Suppressor macrophage treated with lipopolysaccharide for 1 hour (primary cell): ENCODE results near the gene HIPK3.
A peak's percentile ranks its signal among the peaks of the same experiment; 100 is the strongest.
"Not testable (repeated sequence)": the region's sequence is repeated elsewhere in the genome, so short reads cannot be mapped to it uniquely, and the experiment has no call there.

ENCODE experiments used
- DNase-seq, 3 donors: peaks; one replicate each; pipeline ENCODE4 v3.0.0-alpha.2; 2020 to 2022

The HIPK3 gene

DNA sequence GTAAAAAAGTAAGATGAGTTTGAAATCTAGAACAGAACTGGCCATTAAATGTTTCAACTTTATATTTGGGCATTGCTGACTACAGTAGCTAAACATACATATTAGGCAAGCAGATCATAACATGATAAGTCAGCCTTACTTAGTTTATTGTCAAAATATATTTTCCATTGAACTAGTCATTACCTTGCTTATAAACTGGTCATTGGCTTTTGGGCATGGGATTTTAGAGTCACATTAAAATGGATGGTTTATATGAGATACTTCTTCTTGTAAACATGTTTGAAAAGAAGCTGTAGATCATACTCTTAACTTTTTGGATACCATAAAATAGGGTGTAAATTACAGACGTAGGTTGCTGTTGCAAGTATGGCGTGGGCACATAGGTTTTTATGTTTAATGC is 2.7 kb downstream of the HIPK3 start:
- DNase-seq = no peak

DNA sequence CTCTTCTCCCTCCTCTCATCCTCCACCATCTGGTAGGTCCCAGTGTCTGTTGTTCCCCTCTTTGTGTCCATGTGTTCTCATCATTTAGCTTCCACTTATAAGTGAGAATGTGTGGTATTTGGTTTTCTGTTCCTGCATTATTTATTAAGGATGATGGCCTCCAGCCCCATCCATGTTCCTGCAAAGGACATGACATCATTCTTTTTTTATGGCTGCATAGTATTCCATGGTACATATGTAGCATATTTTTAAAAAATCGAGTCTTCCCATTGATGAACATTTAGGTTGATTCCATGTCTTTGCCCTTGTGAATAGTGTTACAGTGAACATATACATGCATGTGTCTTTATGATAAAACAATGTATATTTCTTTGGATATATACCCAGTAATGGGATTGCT is 4.2 kb downstream of the HIPK3 start:
- not testable (repeated sequence) for DNase-seq

DNA sequence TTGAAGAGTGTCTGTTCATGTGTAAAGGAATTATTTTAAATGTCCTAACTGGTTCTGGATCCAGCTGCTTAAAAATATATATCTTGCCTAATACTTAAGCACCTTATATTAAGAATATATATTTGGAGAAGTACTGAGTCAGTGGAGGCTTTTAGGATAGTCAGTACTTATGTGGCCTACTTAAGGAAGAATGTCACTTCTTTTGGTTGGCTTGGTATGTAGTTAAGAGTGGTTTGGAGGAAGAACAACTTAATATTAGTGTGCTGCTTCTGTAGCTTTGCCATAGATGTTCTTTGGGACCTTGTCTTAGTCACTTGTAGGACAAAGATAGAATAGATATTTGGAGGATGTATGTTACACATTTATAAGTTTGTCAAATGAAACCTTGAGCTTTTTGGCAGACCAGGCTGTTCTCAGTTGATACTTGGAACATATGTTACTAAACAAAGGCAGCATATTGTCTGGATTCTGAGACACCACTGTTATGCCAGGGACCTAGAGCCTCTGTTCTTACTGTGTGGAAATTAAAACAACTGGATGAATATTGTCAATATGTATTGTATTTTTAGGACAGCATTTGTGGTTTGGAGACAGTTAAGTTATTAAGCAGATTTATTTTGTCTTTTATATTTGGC is 4.9 kb downstream of the HIPK3 start:
- DNase-seq = peak in 2 of 3 donors; percentile 42 to 52

DNA sequence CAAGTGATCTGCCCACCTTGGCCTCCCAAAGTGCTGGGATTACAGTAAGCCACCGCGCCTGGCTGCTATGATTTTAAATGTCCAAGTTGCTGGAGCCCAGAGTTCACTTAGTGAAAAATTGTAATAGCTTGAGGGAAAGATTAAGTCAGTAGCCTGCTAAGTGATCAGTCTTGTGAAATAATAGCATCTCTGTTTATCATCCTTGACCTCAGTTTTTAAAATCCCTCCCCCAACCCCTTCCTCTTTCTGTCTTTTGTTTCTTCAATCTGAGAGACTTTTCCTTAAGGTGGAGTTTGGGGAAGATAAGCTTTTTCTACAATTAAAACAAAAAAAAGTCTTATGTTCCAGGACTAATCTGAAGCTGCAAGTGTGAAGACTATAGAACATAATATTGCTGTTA is 6.4 kb downstream of the HIPK3 start:
- peak; percentile 28 to 59 (median 58) for DNase-seq

DNA sequence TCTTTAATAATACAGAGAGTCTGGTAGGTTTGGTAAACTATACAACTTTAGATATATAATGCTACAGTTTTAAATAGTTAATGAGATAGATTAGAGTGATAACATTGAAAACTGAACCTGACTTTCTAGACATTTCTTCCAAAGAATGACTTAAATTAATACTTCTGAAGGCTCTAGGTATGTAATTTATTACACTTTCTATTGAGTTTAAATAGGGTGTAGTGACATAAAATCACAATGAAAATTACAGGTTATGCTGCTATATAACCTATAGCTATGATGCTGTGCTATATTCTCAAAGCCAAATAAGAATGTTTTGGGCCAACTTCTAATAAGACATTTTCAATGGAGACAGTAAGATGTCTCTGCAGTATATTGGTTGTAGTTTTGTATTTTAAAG is 7.7 kb downstream of the HIPK3 start:
- no peak for DNase-seq

DNA sequence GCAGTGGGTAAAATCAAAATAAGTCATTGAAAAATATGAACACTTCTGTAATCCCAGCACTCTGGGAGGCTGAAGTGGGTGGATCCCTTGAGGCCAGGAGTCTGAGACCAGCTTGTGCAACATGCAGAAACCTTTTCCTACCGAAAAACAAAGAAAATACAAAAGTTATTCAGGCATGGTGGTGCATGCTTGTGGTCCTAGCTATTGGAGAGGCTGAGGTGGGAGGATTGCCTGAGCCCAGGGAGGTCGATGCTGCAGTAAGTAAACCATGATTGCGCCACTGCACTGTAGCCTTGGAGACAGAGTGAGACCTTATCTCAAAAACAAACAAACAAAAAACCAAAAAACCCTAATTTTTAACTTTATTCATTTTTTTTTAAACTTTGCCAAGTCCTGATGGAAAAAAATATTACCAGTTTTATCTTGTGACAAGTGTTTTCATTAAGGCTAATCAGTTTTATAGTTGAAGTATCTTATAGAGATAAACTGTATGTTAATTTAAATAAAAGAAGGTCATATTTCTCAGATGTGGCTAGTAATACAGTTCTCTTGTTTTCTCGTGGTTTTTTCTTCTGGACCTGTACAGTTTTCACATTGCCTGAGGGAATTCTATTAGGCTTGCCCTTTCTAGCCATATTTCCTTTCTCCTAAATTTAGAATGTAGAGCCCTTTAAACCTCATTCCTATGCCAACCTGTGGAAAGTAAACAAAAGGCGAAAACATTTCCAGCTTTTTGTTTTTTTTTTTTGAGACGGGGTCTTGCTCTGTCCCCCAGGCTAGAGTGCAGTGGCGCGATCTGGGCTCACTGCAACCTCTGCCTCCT is 9.4 kb downstream of the HIPK3 start:
- peak in 1 of 3 donors; percentile 25 for DNase-seq

DNA sequence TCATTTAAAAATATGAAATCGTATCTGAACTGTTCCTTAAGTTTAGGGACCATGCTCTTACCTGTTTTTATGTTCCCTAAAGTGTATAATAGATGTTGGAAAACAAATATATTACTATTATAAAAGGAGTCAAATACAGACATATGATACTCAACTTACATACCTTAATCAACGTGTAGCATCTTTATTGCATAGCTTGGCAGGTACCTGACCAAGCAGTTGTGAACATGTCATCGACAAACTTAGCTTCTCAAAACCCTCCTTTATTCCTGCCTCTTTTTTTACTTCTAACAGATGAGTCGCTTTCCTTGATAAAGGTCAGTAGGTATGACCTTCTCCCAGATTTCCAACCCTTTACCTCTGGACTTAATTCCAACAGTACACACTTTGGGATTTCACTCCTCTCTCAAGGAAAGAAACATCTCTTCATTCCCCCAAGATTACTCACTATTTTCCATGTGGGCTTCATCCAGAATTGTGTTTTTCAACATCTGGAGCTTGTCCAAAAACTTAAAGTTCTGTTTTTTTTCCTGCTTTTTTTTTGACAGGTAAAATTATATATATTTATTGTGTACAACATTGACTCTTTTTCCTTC is 11.9 kb downstream of the HIPK3 start:
- no peak for DNase-seq

DNA sequence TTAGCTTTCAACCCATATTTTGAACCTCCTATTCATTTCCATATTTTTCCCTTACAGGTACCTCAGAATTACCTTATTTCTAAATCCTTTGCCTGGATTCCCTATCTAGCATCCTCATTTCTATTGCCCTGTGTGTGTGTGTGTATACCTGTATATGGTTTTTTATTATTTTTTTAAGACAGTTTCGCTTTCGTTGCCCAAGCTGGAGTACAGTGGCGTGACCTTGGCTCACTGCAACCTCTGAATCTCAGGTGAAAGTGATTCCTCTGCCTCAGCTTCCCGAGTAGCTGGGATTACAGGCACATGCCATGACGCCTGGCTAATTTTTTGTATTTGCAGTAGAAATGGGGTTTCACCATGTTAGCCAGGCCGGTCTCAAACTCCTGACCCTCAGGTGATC is 12.6 kb downstream of the HIPK3 start:
- no peak for DNase-seq

DNA sequence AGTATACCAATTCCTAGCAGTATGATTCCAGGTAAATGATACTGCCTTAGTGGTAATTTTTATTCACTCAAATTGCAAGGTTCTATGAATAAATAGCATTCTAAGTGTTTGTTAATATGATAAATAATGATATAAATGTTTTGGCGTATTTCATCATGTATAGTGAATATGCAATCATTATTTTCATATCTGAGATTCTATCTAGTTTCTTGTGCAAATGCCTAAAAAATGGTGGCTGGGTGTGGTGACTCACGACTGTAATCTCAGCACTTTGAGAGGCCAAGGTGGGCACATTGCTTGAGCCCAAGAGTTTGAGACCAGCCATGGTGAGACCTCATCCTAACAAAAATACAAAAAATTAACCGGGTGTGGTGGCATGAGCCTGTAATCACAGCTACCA is 13.9 kb downstream of the HIPK3 start:
- DNase-seq = no peak

DNA sequence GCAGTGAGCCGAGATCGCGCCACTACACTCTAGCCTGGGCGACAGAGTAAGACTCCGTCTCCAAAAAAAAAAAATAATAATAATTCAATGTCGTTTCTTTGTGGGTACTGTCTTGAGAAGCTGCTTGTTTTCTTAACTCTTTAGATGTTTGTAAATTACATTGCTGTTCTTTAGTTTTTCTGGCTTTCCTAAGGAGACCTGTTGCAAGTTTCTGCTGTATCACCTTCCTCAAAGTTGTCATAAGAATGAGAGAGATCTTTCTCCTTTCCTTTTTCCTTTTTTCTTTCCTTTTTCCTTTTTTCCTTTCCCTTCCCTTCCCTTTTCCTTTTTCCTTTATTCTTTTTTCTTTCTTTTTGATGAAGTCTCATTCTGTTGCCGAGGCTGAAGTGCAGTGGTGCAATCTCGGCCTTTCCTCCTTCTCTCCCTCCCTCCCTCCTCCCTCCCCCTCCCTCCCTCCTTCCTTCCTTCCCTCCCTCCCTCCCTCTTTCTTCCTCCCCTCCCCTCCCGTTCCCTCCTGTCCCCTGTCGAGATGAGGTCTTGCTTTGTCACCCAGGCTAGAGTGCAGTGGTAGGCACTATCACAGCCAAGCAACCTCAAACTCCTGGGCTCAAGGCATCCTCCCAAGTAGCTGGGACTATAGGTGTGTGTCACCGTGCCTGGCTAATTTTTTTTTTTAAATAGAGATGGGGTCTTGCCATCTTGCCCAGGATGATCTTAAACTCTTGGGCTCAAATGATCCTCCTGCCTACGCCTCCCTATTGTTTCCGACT is 15.3 kb downstream of the HIPK3 start:
- no peak for DNase-seq

DNA sequence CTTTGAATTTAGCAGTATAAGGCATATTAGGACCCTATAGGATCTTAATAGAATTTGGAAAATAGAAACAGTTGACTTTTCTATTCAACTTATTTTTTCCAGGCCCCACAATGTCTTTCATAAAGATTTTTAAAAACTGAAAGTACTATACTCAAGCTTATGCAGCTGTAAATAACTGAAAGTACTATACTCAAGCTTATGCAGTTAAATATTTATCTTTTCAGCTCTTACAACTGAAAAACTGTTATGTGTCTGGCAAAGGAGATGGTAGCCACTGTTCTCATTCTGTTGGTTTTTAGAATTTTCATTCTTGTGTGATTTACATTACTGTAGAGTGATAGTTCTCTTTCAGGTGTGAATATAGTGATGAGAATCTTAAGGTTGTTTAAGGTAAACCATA is 16.5 kb downstream of the HIPK3 start:
- no peak for DNase-seq

DNA sequence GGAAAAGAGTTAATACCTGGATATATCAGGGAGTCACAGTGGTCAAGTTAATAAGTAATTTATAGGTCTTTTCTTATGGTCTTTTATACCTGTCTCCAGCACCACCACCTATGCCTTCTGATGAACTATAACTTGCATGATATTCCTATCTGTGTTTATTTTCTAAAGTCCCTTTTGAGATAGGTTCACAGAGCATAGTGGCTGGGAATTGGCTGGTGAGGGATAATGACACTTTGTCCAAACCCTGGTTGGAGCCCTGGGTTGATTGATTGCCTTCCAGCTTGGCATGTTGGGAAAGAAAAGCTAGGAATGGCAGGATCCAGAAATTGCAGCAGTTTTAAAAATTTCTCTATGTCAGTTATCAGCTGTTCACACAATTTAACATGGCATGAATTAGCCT is 23.2 kb downstream of the HIPK3 start:
- DNase-seq = no peak

DNA sequence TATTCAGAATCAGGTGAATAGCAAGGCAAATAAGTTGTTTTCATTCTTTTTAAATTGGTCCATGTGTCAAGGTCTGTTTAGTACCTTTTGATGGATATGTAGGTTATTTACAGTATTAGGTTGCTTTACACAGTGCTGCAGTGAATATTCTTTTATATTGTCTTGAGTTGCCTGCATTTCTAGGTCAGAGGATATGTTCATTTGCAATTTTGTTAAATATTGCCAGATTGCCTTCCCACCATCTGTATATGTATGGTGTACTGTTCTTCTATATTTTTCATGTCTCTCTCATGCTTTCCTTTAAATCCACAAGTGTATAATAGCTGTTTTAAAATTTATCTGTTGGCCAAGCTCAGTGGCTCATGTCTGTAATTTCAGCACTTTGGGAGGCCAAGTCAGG is 24.6 kb downstream of the HIPK3 start:
- DNase-seq = no peak

DNA sequence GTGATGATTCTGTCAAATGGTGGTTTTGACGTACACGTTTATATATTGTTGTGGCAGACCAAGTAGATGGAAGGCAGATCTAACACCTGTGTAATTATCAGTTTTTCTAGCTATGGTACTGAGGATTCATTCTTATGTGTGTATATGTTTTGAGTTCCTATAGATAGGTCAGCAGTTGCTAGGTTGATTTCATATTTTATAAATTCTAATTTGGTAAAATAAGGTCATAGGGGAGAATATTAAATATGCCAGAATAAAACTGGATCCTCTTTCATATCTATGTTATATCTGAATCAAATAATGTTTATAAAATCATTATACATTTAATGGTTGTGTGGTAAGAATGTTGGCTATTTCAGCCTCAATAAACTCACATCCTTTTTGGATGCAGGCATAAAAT is 27.6 kb downstream of the HIPK3 start:
- DNase-seq = no peak

DNA sequence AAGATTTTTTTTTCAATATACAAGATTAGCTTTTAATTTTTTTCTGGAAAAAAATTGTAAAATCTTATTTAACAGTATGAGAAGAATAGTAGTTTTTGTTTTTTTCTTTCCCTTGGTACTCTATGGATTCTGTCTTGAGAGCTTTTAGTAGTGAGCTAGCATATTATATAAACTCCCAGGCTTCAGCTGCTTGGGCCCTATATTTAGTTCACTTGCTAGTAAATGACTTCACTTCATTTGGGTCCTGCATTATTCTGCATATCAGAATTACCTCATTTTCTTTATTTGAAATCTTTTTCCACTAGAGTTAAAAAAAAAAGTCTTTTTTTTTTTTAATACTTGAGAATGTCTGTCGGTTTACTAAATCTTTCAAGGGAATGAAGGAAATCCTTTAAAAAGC is 33.1 kb downstream of the HIPK3 start:
- no peak for DNase-seq

DNA sequence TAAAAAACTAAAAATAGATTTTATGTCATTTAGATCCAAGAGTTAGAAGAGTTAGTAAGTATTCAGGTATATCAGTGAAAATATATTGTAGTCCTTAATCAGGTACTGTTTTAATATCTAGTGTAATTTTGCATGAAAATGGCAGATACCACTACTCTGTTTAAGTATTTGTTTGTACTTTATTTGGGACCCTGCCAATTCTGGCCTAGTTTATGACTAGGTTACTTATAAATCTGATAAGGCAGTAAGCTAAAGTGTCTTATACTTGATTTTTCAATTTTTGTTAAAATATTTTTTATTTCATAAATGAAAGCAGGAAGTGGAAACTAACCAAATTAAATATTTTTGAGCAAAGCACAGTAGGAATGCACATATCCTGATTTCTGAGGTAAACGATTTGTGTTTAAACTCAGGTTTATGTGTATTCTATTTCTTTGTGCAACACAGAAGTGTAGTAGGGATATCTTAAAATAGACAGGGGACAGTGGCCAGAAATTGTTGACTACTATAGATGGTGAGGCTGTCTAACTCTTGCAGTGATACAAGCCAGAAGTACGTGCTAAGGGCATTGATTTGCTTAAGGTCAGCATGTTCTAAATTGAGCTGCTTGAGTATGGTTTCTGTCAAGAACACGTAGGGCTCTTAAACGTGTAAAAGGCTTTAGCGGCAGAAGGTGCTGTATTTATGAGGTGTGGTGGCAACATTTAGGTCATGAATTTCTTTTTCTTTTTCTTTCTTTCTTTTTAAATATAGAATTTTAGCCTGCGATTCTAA is 34.0 kb downstream of the HIPK3 start:
- DNase-seq = no peak

DNA sequence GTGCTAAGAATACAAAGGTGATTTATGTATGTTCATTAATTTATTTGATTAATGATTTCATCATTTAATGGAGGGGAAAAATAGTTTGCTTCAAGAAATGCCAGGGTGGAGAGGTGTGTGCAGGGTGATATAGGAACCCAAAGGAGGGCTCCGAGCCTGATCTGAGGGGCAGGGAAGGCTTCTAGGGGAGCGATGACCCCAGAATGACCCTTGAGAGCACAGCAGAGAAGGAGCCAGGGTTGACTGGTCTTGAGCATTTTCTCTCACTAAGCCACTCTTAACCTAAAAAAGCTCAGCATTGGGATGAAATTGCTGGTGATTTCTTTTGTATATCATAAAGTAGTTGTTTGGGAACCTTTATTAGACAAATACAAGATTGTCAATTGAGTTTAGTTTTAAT is 35.1 kb downstream of the HIPK3 start:
- no peak for DNase-seq

DNA sequence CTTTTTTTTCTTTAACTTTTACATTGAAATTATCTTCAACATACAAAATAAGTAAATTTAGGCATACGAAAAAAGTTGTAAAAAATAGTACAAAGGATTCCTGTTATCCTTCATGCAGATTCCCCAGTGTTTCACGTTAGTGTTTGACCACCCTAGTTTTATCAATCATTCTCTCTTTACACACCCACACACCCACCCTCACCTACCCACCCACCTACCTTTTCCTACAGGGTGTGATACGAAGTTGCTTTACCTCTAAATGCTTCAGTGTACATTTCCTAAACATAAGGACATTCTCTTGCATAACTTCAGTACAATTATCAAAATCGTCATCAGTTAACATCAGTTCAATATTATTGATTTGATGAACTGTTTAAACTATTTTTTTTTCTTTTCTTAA is 37.0 kb downstream of the HIPK3 start:
- no peak for DNase-seq

DNA sequence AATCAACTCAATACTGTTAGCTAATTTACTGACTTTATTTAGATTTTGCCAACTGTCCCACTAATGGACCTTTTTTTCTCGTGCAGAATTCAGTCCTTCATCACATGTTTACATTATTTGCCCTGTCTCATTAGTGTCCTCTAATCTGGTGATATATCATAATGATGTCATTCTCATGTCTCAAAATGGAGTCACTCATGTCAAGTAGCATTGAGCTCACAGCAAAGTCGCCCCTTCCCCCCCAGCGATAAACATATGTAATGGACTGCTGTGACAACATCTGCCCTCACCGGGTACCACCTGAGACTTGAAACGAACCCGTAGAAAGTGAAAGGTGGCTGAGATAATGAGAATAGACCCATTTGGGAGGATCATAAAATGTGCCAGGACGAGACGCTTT is 37.6 kb downstream of the HIPK3 start:
- no peak for DNase-seq

DNA sequence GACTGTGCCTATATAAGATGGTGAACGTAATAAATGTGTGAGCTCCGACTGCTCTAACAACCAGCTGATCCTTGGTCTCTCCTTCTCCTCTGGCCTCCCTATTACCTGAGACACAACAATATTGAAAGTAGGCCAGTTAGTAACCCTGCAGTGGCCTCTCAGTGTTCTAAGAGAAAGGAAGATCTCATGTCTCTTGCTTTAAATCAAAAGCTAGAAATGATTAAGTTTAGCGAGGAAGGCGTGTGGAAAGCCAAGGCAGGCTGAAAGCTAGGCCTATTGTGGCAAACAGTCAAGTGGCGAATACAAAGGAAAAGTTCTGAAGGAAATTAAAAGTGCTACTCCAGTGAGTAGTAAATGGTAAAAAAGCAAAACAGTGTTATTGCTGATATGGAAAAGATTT is 39.5 kb downstream of the HIPK3 start:
- no peak for DNase-seq

DNA sequence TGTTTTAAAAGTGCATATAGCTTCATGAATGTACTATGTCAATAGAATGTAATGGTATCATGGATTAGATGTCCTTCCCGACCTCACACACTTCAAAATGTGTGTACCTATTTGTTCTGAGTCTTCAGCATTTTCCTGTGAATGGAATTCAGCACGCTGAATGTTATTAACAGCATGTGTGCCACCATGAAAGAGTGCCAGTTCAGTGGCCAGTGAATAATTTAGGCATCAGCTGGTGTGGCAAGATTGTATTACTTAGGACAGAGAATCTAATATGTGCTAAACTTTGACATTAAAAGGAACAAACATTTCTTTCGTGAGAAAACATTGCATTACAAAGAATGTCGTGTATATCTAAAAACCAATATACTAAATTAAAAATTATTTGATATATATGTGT is 46.4 kb downstream of the HIPK3 start:
- no peak for DNase-seq

DNA sequence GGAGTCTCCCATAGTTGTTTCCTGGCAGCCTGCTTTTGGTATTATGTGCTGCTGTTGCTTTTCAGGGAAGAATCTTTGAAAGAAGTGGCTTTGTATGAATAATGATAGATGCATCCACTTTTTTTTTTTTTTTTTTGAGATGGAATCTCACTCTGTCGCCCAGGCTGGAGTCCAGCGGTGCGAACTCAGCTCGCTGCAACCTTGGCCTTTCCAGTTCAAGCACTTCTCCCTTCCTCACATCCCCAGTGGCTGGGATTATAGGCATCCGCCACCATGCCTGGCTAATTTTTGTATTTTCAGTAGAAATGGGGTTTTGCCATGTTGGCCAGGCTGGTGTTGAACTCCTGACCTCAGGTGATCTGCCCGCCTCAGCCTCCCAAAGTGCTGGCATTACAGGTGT is 49.6 kb downstream of the HIPK3 start:
- not testable (repeated sequence) for DNase-seq

DNA sequence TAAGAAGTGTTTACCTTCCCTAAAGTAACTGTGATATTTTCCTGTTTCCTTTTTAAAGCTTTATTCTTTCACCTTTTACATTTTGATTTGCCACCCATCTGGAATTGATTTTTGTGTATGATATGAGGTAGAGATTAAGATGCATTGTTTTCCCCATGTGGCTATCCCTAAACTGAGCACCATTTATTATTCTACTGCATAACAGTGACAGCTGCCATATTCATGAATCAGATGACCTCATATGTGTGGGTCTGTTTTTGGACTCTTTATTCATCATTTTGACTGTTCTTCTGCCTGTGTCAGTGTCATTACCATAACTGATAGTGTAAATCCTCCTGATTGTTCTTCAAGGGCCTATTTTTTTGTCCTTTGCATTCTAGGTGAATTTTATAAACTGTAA is 50.8 kb downstream of the HIPK3 start:
- DNase-seq = peak in 2 of 3 donors; percentile 35 to 53
